Measurements from ENCODE around the gene POLA1.

DNA sequence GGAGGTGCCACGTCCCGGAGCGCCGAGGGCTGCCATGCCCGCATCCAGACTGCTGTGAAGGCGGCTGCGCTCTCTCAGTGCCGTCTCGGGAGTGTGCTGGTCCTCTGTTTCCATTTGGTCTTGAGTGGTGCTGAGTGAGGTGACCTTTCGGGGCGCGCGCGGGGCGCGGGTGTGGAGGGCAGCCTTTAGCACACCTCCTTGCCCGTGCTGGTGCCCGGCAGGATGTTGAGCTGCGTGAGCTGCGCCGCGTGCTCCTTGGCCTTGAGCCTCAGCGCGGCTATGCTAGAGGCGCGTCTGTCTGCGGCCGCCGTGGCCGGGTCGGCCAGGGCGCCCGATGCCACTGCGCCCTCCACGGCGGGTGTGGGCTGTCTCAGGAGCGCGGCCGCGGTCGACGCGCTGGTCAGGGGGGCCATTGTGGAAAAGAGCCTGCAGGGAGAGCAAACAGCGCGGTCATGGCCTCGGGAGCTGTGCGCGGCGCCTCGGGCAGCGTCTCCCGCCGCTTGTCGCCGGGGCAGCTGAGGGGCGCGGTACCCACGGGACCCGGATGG lies 310.8 kb downstream of the POLA1 start:
- TF ChIP-seq TOX (CRISPR knock-in tag; IDR thresholded peaks at IDR 0.05; ENCODE audit: borderline replicate concordance) (no peak), TCF4 (CRISPR knock-in tag; IDR thresholded peaks at IDR 0.05; ENCODE audit: borderline replicate concordance) (no peak), RARB (CRISPR knock-in tag; IDR thresholded peaks at IDR 0.05) (no peak), ZC3H10 (CRISPR knock-in tag; IDR thresholded peaks at IDR 0.05) (no peak), ISL1 (CRISPR knock-in tag; IDR thresholded peaks at IDR 0.05) (no peak)
- TF ChIP-seq, protein P1, sequence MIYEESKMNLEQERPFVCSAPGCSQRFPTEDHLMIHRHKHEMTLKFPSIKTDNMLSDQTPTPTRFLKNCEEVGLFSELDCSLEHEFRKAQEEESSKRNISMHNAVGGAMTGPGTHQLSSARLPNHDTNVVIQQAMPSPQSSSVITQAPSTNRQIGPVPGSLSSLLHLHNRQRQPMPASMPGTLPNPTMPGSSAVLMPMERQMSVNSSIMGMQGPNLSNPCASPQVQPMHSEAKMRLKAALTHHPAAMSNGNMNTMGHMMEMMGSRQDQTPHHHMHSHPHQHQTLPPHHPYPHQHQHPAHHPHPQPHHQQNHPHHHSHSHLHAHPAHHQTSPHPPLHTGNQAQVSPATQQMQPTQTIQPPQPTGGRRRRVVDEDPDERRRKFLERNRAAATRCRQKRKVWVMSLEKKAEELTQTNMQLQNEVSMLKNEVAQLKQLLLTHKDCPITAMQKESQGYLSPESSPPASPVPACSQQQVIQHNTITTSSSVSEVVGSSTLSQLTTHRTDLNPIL (CRISPR knock-in tag; IDR thresholded peaks at IDR 0.05; ENCODE audit: low read depth), result no peak
- TF ChIP-seq, protein P2, sequence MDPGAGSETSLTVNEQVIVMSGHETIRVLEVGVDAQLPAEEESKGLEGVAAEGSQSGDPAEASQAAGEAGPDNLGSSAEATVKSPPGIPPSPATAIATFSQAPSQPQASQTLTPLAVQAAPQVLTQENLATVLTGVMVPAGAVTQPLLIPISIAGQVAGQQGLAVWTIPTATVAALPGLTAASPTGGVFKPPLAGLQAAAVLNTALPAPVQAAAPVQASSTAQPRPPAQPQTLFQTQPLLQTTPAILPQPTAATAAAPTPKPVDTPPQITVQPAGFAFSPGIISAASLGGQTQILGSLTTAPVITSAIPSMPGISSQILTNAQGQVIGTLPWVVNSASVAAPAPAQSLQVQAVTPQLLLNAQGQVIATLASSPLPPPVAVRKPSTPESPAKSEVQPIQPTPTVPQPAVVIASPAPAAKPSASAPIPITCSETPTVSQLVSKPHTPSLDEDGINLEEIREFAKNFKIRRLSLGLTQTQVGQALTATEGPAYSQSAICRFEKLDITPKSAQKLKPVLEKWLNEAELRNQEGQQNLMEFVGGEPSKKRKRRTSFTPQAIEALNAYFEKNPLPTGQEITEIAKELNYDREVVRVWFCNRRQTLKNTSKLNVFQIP (CRISPR knock-in tag; IDR thresholded peaks at IDR 0.05; ENCODE audit: borderline replicate concordance, low read depth), result no peak
- TF ChIP-seq, protein P3, sequence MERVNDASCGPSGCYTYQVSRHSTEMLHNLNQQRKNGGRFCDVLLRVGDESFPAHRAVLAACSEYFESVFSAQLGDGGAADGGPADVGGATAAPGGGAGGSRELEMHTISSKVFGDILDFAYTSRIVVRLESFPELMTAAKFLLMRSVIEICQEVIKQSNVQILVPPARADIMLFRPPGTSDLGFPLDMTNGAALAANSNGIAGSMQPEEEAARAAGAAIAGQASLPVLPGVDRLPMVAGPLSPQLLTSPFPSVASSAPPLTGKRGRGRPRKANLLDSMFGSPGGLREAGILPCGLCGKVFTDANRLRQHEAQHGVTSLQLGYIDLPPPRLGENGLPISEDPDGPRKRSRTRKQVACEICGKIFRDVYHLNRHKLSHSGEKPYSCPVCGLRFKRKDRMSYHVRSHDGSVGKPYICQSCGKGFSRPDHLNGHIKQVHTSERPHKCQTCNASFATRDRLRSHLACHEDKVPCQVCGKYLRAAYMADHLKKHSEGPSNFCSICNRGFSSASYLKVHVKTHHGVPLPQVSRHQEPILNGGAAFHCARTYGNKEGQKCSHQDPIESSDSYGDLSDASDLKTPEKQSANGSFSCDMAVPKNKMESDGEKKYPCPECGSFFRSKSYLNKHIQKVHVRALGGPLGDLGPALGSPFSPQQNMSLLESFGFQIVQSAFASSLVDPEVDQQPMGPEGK (CRISPR knock-in tag; IDR thresholded peaks at IDR 0.05; ENCODE audit: borderline replicate concordance), result no peak
